Measurements from ENCODE around the gene TPGS1. TPM values are rescaled to one million over a fixed set of nuclear protein-coding genes. Genes with fewer than 3 reads are reported as not detected.

Gene TPGS1
- total and polyA plus RNA-seq, 2 of the 8 experiments (the other 6 are each of a cell fraction or from before 2014, with no cell fraction given), result 9.1 to 10.6 TPM

- Histone ChIP-seq H3K27ac (ENCODE audit: low read depth, low read length) (peak overlapping the region; percentile 97), H3K14ac (ENCODE audit: insufficient read length) (no peak overlapping the region), H4K5ac (ENCODE audit: insufficient read length, low read depth, low read length) (peak overlapping the region; percentile 95), H2BK12ac (ENCODE audit: low read depth, low read length) (peak overlapping the region; percentile 100), H3K27me3 (replicated peaks in 1 of 4; ENCODE audit: control insufficient read depth in 3 of 4, extremely low read depth in 1 of 4, insufficient read depth in 3 of 4, low read length in 3 of 4) (no peaks in the 10 kb centered on the region; a peak in 2 of 7 replicates), H3K4me3 (ENCODE audit: extremely low read depth in 1 of 4, insufficient read depth in 2 of 4, low read depth in 3 of 4, low read length in 4 of 4) (peak overlapping the region; percentile 79 to 86 (median 80)), H3K9ac (replicated peaks in 1 of 4; ENCODE audit: extremely low read depth in 1 of 4, low read depth in 3 of 4, low read length in 3 of 4) (peak overlapping the region; percentile 66 to 85 (median 82)), H3K23me2 (ENCODE audit: low read depth, low read length) (peaks cover 8% of the 10 kb centered on the region; the same call in 1 of the 2 replicates), H3K18ac (ENCODE audit: extremely low read depth, low read length) (peak overlapping the region; percentile 100), H3K56ac (replicated peaks; ENCODE audit: insufficient read length, low read depth, low read length) (peak overlapping the region; percentile 54), H2BK120ac (replicated peaks; ENCODE audit: low read depth, low read length) (no peak overlapping the region), H3K4me2 (ENCODE audit: insufficient read depth in 1 of 2, low read depth in 2 of 2, low read length in 2 of 2) (peak overlapping the region; percentile 34 to 97), H3K79me2 (ENCODE audit: control insufficient read depth in 1 of 2, insufficient read depth in 2 of 2, low read length in 2 of 2) (no peaks in the 10 kb centered on the region), H4K8ac (ENCODE audit: extremely low read depth, insufficient read depth, low read length) (peak overlapping the region; percentile 98), H2BK15ac (ENCODE audit: low read length) (peak overlapping the region; percentile 94; the same call in 1 of the 2 replicates), H4K91ac (replicated peaks; ENCODE audit: insufficient read length, low read length) (peak overlapping the region; percentile 87), H3K4me1 (replicated peaks in 1 of 4; ENCODE audit: control insufficient read depth in 3 of 4, insufficient read depth in 4 of 4, low read length in 3 of 4) (peaks cover 0 to 12% (median 8%) of the 10 kb centered on the region in 4 experiments; a peak in 5 of 7 replicates), H3K36me3 (ENCODE audit: control insufficient read depth in 2 of 4, insufficient read depth in 4 of 4, low read length in 3 of 4) (no peaks in the 10 kb centered on the region), H3K23ac (ENCODE audit: insufficient read length) (no peak overlapping the region), H3K9me3 (ENCODE audit: insufficient read depth in 2 of 2, low read depth in 1 of 2, low read length in 1 of 2) (no peaks in the 10 kb centered on the region; a peak in 2 of 4 replicates), H3K79me1 (ENCODE audit: low read depth, low read length) (no peaks in the 10 kb centered on the region), H4K20me1 (replicated peaks in 1 of 2; ENCODE audit: control insufficient read depth in 1 of 2, insufficient read depth in 2 of 2, low read length in 2 of 2) (peaks cover 0 to 4% of the 10 kb centered on the region in 2 experiments), H2AFZ (ENCODE audit: low read length) (peak overlapping the region; percentile 81; the same call in 1 of the 2 replicates), H3K4ac (replicated peaks; ENCODE audit: insufficient read length, low read depth, low read length) (peak overlapping the region; percentile 53), H2AK5ac (ENCODE audit: low read depth, low read length) (no peak overlapping the region), H2BK20ac (ENCODE audit: low read length) (no peak overlapping the region), H2BK5ac (ENCODE audit: low read depth, low read length) (peak overlapping the region; percentile 99)
- 7% methylated on average over 39 of the region's 48 CpGs; no CpG with 5 or more reads in 1 of the 2 experiments for WGBS, 2 experiments (ENCODE audit: extremely low coverage in 1 of 2, insufficient coverage in 1 of 2, insufficient read length in 1 of 2, insufficient replicate concordance in 2 of 2, low coverage in 1 of 2, low lambda C conversion rate in 2 of 2, missing lambda C conversion rate in 1 of 2)
- peak; percentile 91 for FAIRE-seq
- peak; percentile 92 to 94 for DNase-seq (ENCODE audit: low read depth in 1 of 2, low spot score in 2 of 2)
- POLR2A ChIA-PET (ENCODE audit: partially characterized antibody), result interaction anchor here (0.8 to 2.1 kb wide), 6 partner anchors 9 to 27 kb away, joined by 3 to 6 read pairs (median 4); no protein-coding TSS in a partner anchor
- CTCF ChIA-PET (ENCODE audit: partially characterized antibody), result interaction anchor here (0.6 to 3.6 kb wide), 21 partner anchors 9 to 478 kb away, joined by 3 to 20 read pairs (median 3); partner anchors contain the start of genes CDC34, MADCAM1 and WDR18
- TF ChIP-seq TAF7 (optimal IDR thresholded peaks at IDR 0.05; ENCODE audit: borderline replicate concordance, low read depth, low read length) (peak; percentile 82), FOSL1 (IDR thresholded peaks at IDR 0.05; ENCODE audit: insufficient read depth, low read depth, low read length) (no peak), CEBPB (IDR thresholded peaks at IDR 0.05; ENCODE audit: low read depth, low read length) (no peak), POLR2AphosphoS5 (IDR thresholded peaks at IDR 0.05; ENCODE audit: low read depth, low read length) (peak; percentile 50; the same call in 1 of the 2 replicates), SP4 (IDR thresholded peaks at IDR 0.05; ENCODE audit: low read length) (no peak), CREB1 (IDR thresholded peaks at IDR 0.05) (peak; percentile 66), POLR2A (IDR thresholded peaks at IDR 0.05; ENCODE audit: control extremely low read depth in 1 of 2, low read depth in 2 of 2, low read length in 2 of 2) (0 out of 3 replicates have a peak, but pooled peaks of 1 of the 2 experiments have one; percentile 47), RBBP5 (IDR thresholded peaks at IDR 0.05; ENCODE audit: borderline replicate concordance, low read depth, low read length) (no peak), CHD2 (IDR thresholded peaks at IDR 0.05; ENCODE audit: low read length) (no peak), E2F6 (IDR thresholded peaks at IDR 0.05) (no peak)
- TF ChIP-seq, protein P1, sequence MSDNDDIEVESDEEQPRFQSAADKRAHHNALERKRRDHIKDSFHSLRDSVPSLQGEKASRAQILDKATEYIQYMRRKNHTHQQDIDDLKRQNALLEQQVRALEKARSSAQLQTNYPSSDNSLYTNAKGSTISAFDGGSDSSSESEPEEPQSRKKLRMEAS (IDR thresholded peaks at IDR 0.05), result peak; percentile 58; the same call in 1 of the 2 replicates
These were observed 652 bp upstream of the TPGS1 start for GRCh38 chr19:506404-507285.
